Upper lobe of left lung (tissue), 6 donors: ENCODE data around the gene TAF10. TPM values are rescaled to one million over a fixed set of nuclear protein-coding genes. Genes with fewer than 3 reads are reported as not detected.
A peak's percentile ranks its signal among the peaks of the same experiment; 100 is the strongest.

ENCODE experiments used
- ATAC-seq, 2 donors: fragments of 200-7000 bp; cut with Tn5 transposase; one replicate each; pipeline ENCODE4 v1.9.1; 2022; ENCODE audit warnings: mild to moderate bottlenecking in 2 of 2, moderate library complexity in 2 of 2; ENCODE audit not compliant: low FRiP score in 2 of 2
- DNase-seq, 2 donors: peaks; one replicate each; pipeline ENCODE4 v3.0.0-alpha.2; 2019 to 2020
- H3K27ac ChIP-seq, 4 donors: fragments of 200-600 bp; sonication (generic); one replicate each; pipeline ENCODE4 v1.5.1; 2016 to 2019
- H3K27me3 ChIP-seq, 4 donors: fragments of 200-600 bp; sonication (generic); one replicate each; pipeline ENCODE4 v1.5.1; 2017 to 2019
- H3K36me3 ChIP-seq, 4 donors: fragments of 200-600 bp; sonication (generic); one replicate each; pipeline ENCODE4 v1.5.1; 2016 to 2019
- H3K4me1 ChIP-seq, 4 donors: fragments of 200-600 bp; sonication (generic); one replicate each; pipeline ENCODE4 v1.5.1; 2018 to 2019
- H3K4me3 ChIP-seq, 4 donors: fragments of 200-600 bp; sonication (generic); one replicate each; pipeline ENCODE4 v1.5.1; 2017 to 2019; ENCODE audit warnings: mild to moderate bottlenecking in 2 of 4, moderate library complexity in 1 of 4
- H3K9me3 ChIP-seq, 4 donors: fragments of 200-600 bp; sonication (generic); one replicate each; pipeline ENCODE4 v1.5.1; 2018 to 2019
- EP300 ChIP-seq, 4 donors: sonication (generic); formaldehyde crosslinking; IDR thresholded peaks; one replicate each; pipeline ENCODE4 v1.5.1; 2017; ENCODE audit warnings: antibody characterized with exemption in 4 of 4, control low read depth in 2 of 4
- POLR2A ChIP-seq, 4 donors: fragments of 450-650 bp; IDR thresholded peaks; one replicate each; pipeline ENCODE4 v1.5.1; 2016 to 2017; ENCODE audit warnings: antibody characterized with exemption in 4 of 4, mild to moderate bottlenecking in 2 of 4
- POLR2AphosphoS5 ChIP-seq, 2 donors: sonication (generic); formaldehyde crosslinking; IDR thresholded peaks; one replicate each; pipeline ENCODE4 v1.5.1; 2017; ENCODE audit warnings: antibody characterized with exemption in 2 of 2
- WGBS, 2 donors: methylation state at CpG; one replicate each; pipeline ENCODE4 v1.1.5; 2017 to 2018; 5-methylcytosine and 5-hydroxymethylcytosine counted together
- total RNA-seq, 6 donors: library from RNA; depleted of rRNA in 4 of 6; stranded (reverse); fragments of >200 nt in 4 of 6; gene quantifications; one replicate each; pipeline versions ENCODE4 v1.1.0 to v1.2.1, GENCODE V29; 2016 to 2021
- TF ChIP-seq, protein P1 (sequence below), 6 experiments: fragments of 450-650 bp in 4 of 6; fragments of 200-600 bp in 2 of 6; sonication (generic) in 2 of 6; IDR thresholded peaks; one replicate each; pipeline ENCODE4 v1.5.1; 2016 to 2019; ENCODE audit warnings: antibody characterized with exemption in 6 of 6
- donor health status: DM: no; HTN: no; CAD: no; lungs with moderate emphysema.
- donor health status: DM: no; HTN: yes; CAD: no; lungs with severe emphysema.

Gene TAF10
- total RNA-seq, 6 donors from 2014 or later, result 60.8 to 153 (median 96.5) TPM

DNA sequence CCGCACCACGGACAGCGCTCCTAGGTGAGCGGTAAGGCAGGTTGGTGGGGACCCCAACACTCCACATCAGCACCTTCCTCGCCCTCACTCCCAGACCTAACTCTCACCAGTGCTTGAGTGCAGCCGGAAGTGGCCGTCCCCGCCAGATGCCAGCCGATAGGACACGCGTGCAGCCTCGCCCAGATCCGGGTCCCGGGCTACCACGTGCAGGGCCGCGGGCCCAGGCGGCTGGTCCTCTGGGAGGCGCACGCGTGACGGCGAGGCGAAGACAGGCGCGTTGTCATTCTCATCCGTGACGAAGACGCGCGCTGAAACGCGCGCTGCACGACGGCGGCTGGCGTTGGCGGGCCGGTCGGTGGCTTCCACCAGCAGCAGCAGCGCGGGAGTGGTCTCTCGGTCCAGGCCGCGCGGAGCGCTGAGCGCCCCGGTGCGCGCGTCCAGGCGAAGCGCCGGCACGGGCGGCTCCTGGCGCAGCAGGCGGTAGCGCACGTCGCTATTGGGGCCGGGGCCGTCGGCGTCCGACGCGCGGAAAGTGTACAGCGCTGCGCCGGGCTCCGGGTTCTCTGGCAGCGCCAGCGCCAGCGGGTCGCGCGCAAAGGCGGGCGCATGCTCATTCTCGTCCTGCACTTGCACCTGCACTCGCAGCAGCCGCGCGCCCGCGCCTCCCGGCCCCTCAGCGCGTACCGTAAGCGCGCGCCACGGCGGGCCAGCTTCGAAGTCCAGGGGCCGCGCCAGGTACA, 18.0 kb upstream of the TAF10 start:
- TF ChIP-seq POLR2A (IDR thresholded peaks at IDR 0.05) (no peak), POLR2AphosphoS5 (IDR thresholded peaks at IDR 0.05) (no peak)
- Histone ChIP-seq H3K36me3 (peaks cover 0 to 73% (median 34%) of the 10 kb centered on the region in 4 donors), H3K27me3 (no peaks in the 10 kb centered on the region), H3K4me3 (peak overlapping the region in 3 of 4 donors; percentile 30 to 48 (median 42)), H3K9me3 (no peaks in the 10 kb centered on the region), H3K27ac (no peak overlapping the region), H3K4me1 (peaks cover 2 to 18% (median 12%) of the 10 kb centered on the region in 4 donors)
- ATAC-seq, result no peak
- peak in 1 of 2 donors; percentile 88 for DNase-seq
- 80 to 86% methylated on average over 67 to 81 of the region's 102 CpGs for WGBS, 2 donors

DNA sequence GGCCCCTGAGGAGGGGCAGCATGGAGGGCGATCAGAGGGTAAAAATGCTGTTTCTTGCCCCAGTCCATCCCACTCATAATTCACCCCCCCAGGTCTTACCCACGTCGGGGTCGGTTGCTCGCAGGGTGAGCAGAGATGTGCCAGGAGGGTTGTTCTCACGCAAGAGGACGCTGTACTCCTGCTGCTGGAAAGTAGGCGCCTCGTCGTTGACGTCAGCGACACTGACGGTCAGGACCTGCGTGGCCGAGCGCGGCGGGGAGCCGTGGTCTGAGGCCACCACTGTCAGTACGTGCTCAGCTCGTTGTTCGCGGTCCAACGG, 17.5 kb upstream of the TAF10 start:
- 91 to 92% methylated on average over 21 to 24 of the region's 24 CpGs for WGBS, 2 donors
- TF ChIP-seq POLR2A (IDR thresholded peaks at IDR 0.05) (no peak), EP300 (IDR thresholded peaks at IDR 0.05) (no peak), POLR2AphosphoS5 (IDR thresholded peaks at IDR 0.05) (no peak)
- TF ChIP-seq, protein P1, sequence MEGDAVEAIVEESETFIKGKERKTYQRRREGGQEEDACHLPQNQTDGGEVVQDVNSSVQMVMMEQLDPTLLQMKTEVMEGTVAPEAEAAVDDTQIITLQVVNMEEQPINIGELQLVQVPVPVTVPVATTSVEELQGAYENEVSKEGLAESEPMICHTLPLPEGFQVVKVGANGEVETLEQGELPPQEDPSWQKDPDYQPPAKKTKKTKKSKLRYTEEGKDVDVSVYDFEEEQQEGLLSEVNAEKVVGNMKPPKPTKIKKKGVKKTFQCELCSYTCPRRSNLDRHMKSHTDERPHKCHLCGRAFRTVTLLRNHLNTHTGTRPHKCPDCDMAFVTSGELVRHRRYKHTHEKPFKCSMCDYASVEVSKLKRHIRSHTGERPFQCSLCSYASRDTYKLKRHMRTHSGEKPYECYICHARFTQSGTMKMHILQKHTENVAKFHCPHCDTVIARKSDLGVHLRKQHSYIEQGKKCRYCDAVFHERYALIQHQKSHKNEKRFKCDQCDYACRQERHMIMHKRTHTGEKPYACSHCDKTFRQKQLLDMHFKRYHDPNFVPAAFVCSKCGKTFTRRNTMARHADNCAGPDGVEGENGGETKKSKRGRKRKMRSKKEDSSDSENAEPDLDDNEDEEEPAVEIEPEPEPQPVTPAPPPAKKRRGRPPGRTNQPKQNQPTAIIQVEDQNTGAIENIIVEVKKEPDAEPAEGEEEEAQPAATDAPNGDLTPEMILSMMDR (IDR thresholded peaks at IDR 0.05), result no peak
- ATAC-seq (no peak), DNase-seq (no peak)
- Histone ChIP-seq H3K36me3 (peaks cover 0 to 78% (median 37%) of the 10 kb centered on the region in 4 donors), H3K4me3 (no peak overlapping the region), H3K9me3 (no peaks in the 10 kb centered on the region), H3K27me3 (no peaks in the 10 kb centered on the region), H3K4me1 (peaks cover 0 to 14% (median 8%) of the 10 kb centered on the region in 4 donors), H3K27ac (no peak overlapping the region)

DNA sequence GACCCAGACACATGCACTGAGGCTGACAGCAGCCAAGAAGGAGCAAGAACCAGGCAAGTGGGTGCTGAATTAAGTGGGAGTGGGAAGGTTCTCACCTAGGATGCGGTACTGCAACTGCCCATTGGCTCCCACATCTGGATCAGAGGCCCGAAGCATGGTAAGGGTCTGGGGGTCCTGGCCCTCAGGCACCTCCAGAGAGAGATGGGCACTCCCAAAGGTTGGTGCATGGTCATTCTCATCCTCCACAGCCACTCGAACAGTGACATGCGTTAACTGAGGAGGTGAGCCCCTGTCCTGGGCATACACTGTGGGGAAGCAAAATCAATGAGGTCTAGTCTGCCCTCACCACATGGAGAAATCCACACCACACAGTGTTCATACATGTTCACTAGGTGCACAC, 16.5 kb upstream of the TAF10 start:
- TF ChIP-seq POLR2A (IDR thresholded peaks at IDR 0.05), result no peak
- no peak for TF ChIP-seq EP300 (IDR thresholded peaks at IDR 0.05)
- TF ChIP-seq POLR2AphosphoS5 (IDR thresholded peaks at IDR 0.05), result no peak
- TF ChIP-seq, protein P1 (IDR thresholded peaks at IDR 0.05), result no peak
- Histone ChIP-seq H3K9me3 (no peaks in the 10 kb centered on the region), H3K36me3 (peaks cover 0 to 88% (median 38%) of the 10 kb centered on the region in 4 donors), H3K4me3 (no peak overlapping the region), H3K27me3 (no peaks in the 10 kb centered on the region), H3K27ac (no peak overlapping the region), H3K4me1 (peaks cover 0 to 6% (median under 1%) of the 10 kb centered on the region in 4 donors)
- 100% methylated on average over 2 to 4 of the region's 4 CpGs for WGBS, 2 donors
- ATAC-seq, result no peak
- no peak for DNase-seq

DNA sequence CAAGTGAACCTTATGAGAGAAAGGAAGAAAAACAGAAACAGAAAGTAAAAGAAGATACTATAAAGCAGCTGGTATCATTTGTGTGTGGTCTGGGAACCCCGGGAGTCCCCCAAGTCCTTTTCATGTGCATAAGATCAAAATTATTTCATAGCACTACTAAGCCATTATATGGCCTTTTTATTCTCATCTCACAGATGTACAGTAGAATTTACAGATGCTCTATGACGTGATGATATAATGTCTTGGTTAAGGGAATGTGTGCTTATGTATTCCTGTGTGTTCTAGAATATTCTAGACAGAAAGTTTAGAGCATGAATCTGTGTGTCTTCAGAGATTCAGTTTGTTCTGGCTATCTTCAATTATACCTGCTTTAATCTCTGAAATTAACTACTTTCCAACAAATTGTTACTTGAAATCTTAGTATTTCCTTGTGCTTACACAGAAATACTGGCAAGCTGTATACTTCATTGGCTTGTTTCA, 15.8 kb upstream of the TAF10 start:
- ATAC-seq (no peak), DNase-seq (no peak)
- no peak for TF ChIP-seq POLR2AphosphoS5 (IDR thresholded peaks at IDR 0.05)
- TF ChIP-seq EP300 (IDR thresholded peaks at IDR 0.05), result no peak
- no peak for TF ChIP-seq POLR2A (IDR thresholded peaks at IDR 0.05)
- TF ChIP-seq, protein P1 (IDR thresholded peaks at IDR 0.05), result no peak
- H3K4me3 ChIP-seq, result no peak overlapping the region
- no peaks in the 10 kb centered on the region for H3K9me3 ChIP-seq
- WGBS, 2 donors, result 54 to 68% methylated on average over 2 of the region's 2 CpGs
- no peak overlapping the region for H3K27ac ChIP-seq
- H3K27me3 ChIP-seq, result no peaks in the 10 kb centered on the region
- peaks cover 0 to 6% (median 0%) of the 10 kb centered on the region in 4 donors for H3K4me1 ChIP-seq
- peaks cover 0 to 87% (median 35%) of the 10 kb centered on the region in 4 donors for H3K36me3 ChIP-seq

DNA sequence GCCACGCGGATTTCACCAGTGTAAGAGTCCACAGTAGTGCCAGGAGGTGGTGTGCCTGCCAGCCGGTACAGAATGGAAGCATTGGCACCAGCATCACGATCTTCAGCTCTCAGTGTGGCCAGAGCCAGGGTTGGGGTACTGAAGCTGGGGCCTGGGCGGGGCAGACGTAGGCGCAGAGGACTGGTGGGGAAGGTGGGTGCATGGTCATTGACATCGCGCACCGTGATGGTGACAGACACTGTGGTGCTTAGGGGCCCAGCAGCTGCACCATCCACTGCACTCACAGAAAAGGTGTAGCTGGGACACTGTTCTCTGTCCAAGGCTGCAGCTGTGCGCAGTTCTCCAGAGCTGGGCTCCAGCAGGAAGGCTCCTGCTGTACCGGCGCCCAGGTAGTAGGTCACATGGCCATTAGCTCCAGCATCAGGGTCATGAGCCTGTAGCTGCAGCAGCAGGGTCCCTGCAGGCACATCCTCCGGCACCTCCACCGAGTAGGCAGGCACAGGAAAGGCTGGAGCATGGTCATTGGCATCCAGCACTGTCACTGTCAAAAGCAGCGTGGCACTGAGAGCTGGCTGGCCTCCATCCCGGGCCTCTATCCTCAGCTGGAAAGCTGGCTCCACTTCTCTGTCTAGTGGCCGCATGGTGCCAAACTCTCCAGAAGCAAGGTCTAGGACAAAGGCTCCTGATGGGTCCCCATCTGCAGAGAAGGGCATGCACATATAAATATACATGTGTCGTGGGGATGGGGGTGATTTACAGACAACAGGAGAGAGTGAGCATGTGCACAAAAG, 15.2 kb upstream of the TAF10 start:
- TF ChIP-seq EP300 (IDR thresholded peaks at IDR 0.05) (no peak), POLR2A (IDR thresholded peaks at IDR 0.05) (no peak), POLR2AphosphoS5 (IDR thresholded peaks at IDR 0.05) (no peak)
- TF ChIP-seq, protein P1 (IDR thresholded peaks at IDR 0.05), result no peak
- no peak overlapping the region for H3K4me3 ChIP-seq
- ATAC-seq (no peak), DNase-seq (peak in 1 of 2 donors; percentile 43)
- H3K9me3 ChIP-seq, result no peaks in the 10 kb centered on the region
- H3K36me3 ChIP-seq, result peaks cover 0 to 81% (median 34%) of the 10 kb centered on the region in 4 donors
- peaks cover 0 to 6% (median 0%) of the 10 kb centered on the region in 4 donors for H3K4me1 ChIP-seq
- no peak overlapping the region for H3K27ac ChIP-seq
- WGBS, 2 donors, result 78 to 89% methylated on average over 8 to 19 of the region's 19 CpGs
- no peaks in the 10 kb centered on the region for H3K27me3 ChIP-seq
